Keratinocyte (primary cell): ENCODE results near the gene BASP1.

Source experiments
- CTCF ChIP-seq, 3 experiments: IDR thresholded peaks in 1 of 3; conservative IDR thresholded peaks in 1 of 3; optimal IDR thresholded peaks in 1 of 3; 2 replicates in 2 of 3; 3 replicates in 1 of 3; pipeline versions ENCODE3 to v1.5.1; 2011; ENCODE audit warnings: low read length in 3 of 3, mild to moderate bottlenecking in 3 of 3, moderate library complexity in 2 of 3, control low read depth in 1 of 3, inconsistent platforms in 1 of 3; ENCODE audit not compliant: insufficient read depth in 2 of 3; ENCODE audit errors: extremely low read depth in 1 of 3
- EZH2 ChIP-seq: IDR thresholded peaks from one replicate; pipeline ENCODE4 v1.6.1; 2012; ENCODE audit warnings: inconsistent platforms, mild to moderate bottlenecking, low read length, moderate library complexity

- TF ChIP-seq EZH2 (no peak), CTCF (optimal IDR thresholded peaks at IDR 0.05 in 1 of 3, IDR thresholded peaks at IDR 0.05 in 1 of 3, conservative IDR thresholded peaks at IDR 0.05 in 1 of 3; ENCODE audit: extremely low read depth in 1 of 3, insufficient read depth in 2 of 3, low read length in 3 of 3) (peak in 1 of 3 experiments; percentile 19)
These were observed 31.7 kb downstream of the BASP1 start for GRCh38 chr5:17249029-17249634.
